ENCODE measurements around the gene CACHD1.
"Not testable (repeated sequence)": the region's sequence is repeated elsewhere in the genome, so short reads cannot be mapped to it uniquely, and the experiment has no call there.

The CACHD1 gene

GRCh38 chr1:64675718-64676345 lies 205.9 kb downstream of the CACHD1 start:
- DNase-seq: peak; percentile 20

GRCh38 chr1:64676386-64676785 lies 206.5 kb downstream of the CACHD1 start:
- DNase-seq: no peak

- no peak for DNase-seq
Observed at GRCh38 chr1:64677532-64677931, 207.6 kb downstream of the CACHD1 start.

GRCh38 chr1:64678366-64678765 lies 208.4 kb downstream of the CACHD1 start:
- no peak for DNase-seq

GRCh38 chr1:64679177-64679576 lies 209.2 kb downstream of the CACHD1 start:
- DNase-seq: no peak

- DNase-seq: no peak
Observed at GRCh38 chr1:64680599-64680998, 210.7 kb downstream of the CACHD1 start.

- no peak for DNase-seq
Observed at GRCh38 chr1:64681043-64681442, 211.1 kb downstream of the CACHD1 start.

- DNase-seq: no peak
Observed at GRCh38 chr1:64683419-64683818, 213.5 kb downstream of the CACHD1 start.

- no peak for DNase-seq
Observed at GRCh38 chr1:64685217-64685616, 215.3 kb downstream of the CACHD1 start.

- no peak for DNase-seq
Observed at GRCh38 chr1:64685765-64686341, 215.9 kb downstream of the CACHD1 start.

GRCh38 chr1:64686828-64687724 lies 217.1 kb downstream of the CACHD1 start:
- DNase-seq: peak; percentile 36

GRCh38 chr1:64687725-64688327 lies 217.9 kb downstream of the CACHD1 start:
- DNase-seq: no peak

- no peak for DNase-seq
Observed at GRCh38 chr1:64691626-64692025, 221.7 kb downstream of the CACHD1 start.

GRCh38 chr1:64692911-64693310 lies 223.0 kb downstream of the CACHD1 start:
- DNase-seq: no peak

GRCh38 chr1:64693406-64693805 lies 223.5 kb downstream of the CACHD1 start:
- no peak for DNase-seq

- no peak for DNase-seq
Observed at GRCh38 chr1:64696879-64697278, 226.9 kb downstream of the CACHD1 start.

GRCh38 chr1:64699327-64699726 lies 229.4 kb downstream of the CACHD1 start:
- no peak for DNase-seq

- DNase-seq: no peak
Observed at GRCh38 chr1:64701071-64701470, 231.1 kb downstream of the CACHD1 start.

- no peak for DNase-seq
Observed at GRCh38 chr1:64701886-64702285, 232.0 kb downstream of the CACHD1 start.

GRCh38 chr1:64702670-64703069 lies 232.7 kb downstream of the CACHD1 start:
- not testable (repeated sequence) for DNase-seq

- DNase-seq: no peak
Observed at GRCh38 chr1:64703600-64703999, 233.7 kb downstream of the CACHD1 start.

- DNase-seq: no peak
Observed at GRCh38 chr1:64705591-64705990, 235.7 kb downstream of the CACHD1 start.

GRCh38 chr1:64711266-64711665 lies 241.3 kb downstream of the CACHD1 start:
- DNase-seq: no peak

GRCh38 chr1:64712049-64712448 lies 242.1 kb downstream of the CACHD1 start:
- no peak for DNase-seq
